Common myeloid progenitor, CD34-positive (primary cell): ENCODE results near the gene JADE2.
"Not testable (repeated sequence)": the region's sequence is repeated elsewhere in the genome, so short reads cannot be mapped to it uniquely, and the experiment has no call there.

Experiments
- CTCF ChIA-PET: fragments of 350-600 bp; sonication (Branson Sonifier 250); formaldehyde crosslinking; loops from one replicate; lab custom pipeline; 2021; ENCODE audit warnings: antibody characterized with exemption; lab: Charles Lee
- POLR2A ChIA-PET: fragments of 350-600 bp; sonication (Branson Sonifier 250); formaldehyde crosslinking; loops from one replicate; lab custom pipeline; 2021; ENCODE audit warnings: antibody characterized with exemption; lab: Charles Lee
- DNase-seq, 3 donors: peaks; one replicate each; pipeline versions ENCODE4 v3.0.0 to v3.0.0-alpha.2; 2013
- H3K27ac ChIP-seq, 2 experiments: 1 replicate in 1 of 2; 2 replicates in 1 of 2; pipeline ENCODE4 v1.7.0; 2013; ENCODE audit warnings: inconsistent platforms in 2 of 2, low read length in 2 of 2, mild to moderate bottlenecking in 2 of 2, low read depth in 1 of 2, moderate library complexity in 1 of 2; ENCODE audit not compliant: severe bottlenecking in 2 of 2, insufficient read depth in 1 of 2, poor library complexity in 1 of 2
- H3K27me3 ChIP-seq, 5 experiments: replicated peaks in 2 of 5; 1 replicate in 3 of 5; 2 replicates in 2 of 5; pipeline versions ENCODE4 v1.6.1 to v1.7.0; 2013; ENCODE audit warnings: low read length in 4 of 5, mild to moderate bottlenecking in 2 of 5, moderate library complexity in 2 of 5, inconsistent platforms in 1 of 5; ENCODE audit not compliant: insufficient read depth in 5 of 5, control insufficient read depth in 4 of 5
- H3K36me3 ChIP-seq, 4 experiments: 1 replicate in 2 of 4; 2 replicates in 2 of 4; pipeline versions ENCODE4 v1.6.1 to v1.7.0; 2013; ENCODE audit warnings: low read length in 3 of 4, control low read depth in 1 of 4, mild to moderate bottlenecking in 1 of 4; ENCODE audit not compliant: control insufficient read depth in 4 of 4, insufficient read depth in 4 of 4
- H3K4me1 ChIP-seq, 4 experiments: 1 replicate in 3 of 4; 2 replicates in 1 of 4; pipeline versions ENCODE4 v1.6.1 to v1.7.1; 2013; ENCODE audit warnings: low read length in 3 of 4, mild to moderate bottlenecking in 3 of 4, control low read depth in 1 of 4, inconsistent platforms in 1 of 4, moderate library complexity in 1 of 4; ENCODE audit not compliant: control insufficient read depth in 4 of 4, insufficient read depth in 4 of 4; ENCODE audit errors: control extremely low read depth in 1 of 4
- H3K4me3 ChIP-seq, 7 experiments: 1 replicate in 4 of 7; 2 replicates in 3 of 7; pipeline versions ENCODE4 v1.5.1 to v1.7.0; 2013; ENCODE audit warnings: mild to moderate bottlenecking in 7 of 7, low read length in 6 of 7, moderate library complexity in 6 of 7, inconsistent platforms in 2 of 7, low read depth in 2 of 7, control low read depth in 1 of 7; ENCODE audit not compliant: insufficient read depth in 4 of 7, control insufficient read depth in 1 of 7; ENCODE audit errors: extremely low read depth in 1 of 7
- H3K9me3 ChIP-seq, 5 experiments: 1 replicate in 4 of 5; 2 replicates in 1 of 5; pipeline versions ENCODE4 v1.6.1 to v1.7.1; 2013; ENCODE audit warnings: low read length in 4 of 5, mild to moderate bottlenecking in 2 of 5, inconsistent platforms in 1 of 5, low read depth in 1 of 5, moderate library complexity in 1 of 5; ENCODE audit not compliant: control insufficient read depth in 4 of 5, insufficient read depth in 2 of 5; ENCODE audit errors: control extremely low read depth in 1 of 5
- WGBS: methylation state at CpG from one replicate; pipeline ENCODE4 v1.1.5; 2013; ENCODE audit not compliant: insufficient coverage; 5-methylcytosine and 5-hydroxymethylcytosine counted together

Gene JADE2

DNA sequence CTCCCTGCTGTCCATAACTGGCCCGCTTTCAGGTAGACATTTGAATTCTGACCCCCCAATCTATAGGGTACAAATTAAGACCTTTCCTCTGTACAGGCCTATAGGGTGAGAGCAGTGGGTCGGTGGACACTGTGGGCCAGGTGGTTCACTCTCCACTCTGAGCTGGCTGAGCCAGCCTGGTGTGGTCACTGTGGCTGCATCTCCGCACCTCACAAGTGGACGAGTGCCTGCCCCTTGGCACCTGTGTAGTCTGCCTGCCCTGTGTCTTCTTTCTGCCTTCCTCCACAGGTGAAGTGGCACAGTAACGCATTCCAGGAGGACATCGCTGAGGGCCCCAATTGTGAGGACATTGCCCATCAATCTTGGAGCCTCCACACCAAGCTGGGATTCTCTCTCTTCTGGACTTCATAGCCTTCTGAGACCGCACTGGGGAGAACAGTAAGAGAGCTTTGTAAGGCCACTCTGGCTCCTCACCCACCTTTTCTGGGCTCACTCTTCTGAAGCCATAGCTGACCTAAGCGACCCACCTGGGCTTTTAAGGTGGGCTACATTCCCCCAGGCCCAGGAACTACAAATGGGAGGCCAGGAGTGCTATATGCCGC, 33.5 kb upstream of the JADE2 start:
- no peak for DNase-seq
- H3K27me3 ChIP-seq: no peaks in the 10 kb centered on the region
- ChIA-PET POLR2A (no interaction called here), CTCF (interaction anchor here (0.8 to 1.3 kb wide), 2 partner anchors 10 to 14 kb away, joined by 4 to 5 read pairs; no protein-coding TSS in a partner anchor)
- H3K27ac ChIP-seq: no peak overlapping the region
- no peak overlapping the region for H3K4me3 ChIP-seq
- no peaks in the 10 kb centered on the region for H3K36me3 ChIP-seq
- no peaks in the 10 kb centered on the region for H3K9me3 ChIP-seq
- H3K4me1 ChIP-seq: peaks cover 0 to 8% (median 2%) of the 10 kb centered on the region in 4 experiments
- 100% methylated on average over 9 of the region's 9 CpGs for WGBS

DNA sequence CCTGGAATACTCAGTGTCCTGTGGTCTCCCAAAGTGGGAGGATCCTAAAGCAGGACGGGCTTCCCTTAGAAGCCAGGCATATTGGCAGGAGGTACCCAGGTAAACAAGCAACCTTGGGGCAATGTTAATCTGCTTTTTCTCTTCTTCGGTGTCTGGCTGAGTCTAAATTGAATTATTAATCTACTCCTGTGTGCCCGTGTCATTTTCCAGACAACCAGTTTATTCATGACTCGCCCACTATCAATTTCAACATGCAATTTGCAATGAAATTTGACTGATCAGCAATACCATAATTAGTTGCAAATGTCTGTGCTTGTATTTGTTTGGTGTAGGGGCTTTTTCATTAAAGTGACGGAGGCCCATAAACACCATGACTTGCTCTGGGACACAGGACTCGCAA, 32.9 kb upstream of the JADE2 start:
- peaks cover 0 to 8% (median 2%) of the 10 kb centered on the region in 4 experiments for H3K4me1 ChIP-seq
- ChIA-PET CTCF (interaction anchor here (1.3 to 2.9 kb wide), 2 partner anchors 9 to 80 kb away, joined by 4 to 8 read pairs; no protein-coding TSS in a partner anchor), POLR2A (no interaction called here)
- no peaks in the 10 kb centered on the region for H3K9me3 ChIP-seq
- H3K36me3 ChIP-seq: no peaks in the 10 kb centered on the region
- WGBS: 98% methylated on average over 3 of the region's 6 CpGs
- no peak for DNase-seq
- H3K27ac ChIP-seq: no peak overlapping the region
- H3K27me3 ChIP-seq: no peaks in the 10 kb centered on the region
- no peak overlapping the region for H3K4me3 ChIP-seq

DNA sequence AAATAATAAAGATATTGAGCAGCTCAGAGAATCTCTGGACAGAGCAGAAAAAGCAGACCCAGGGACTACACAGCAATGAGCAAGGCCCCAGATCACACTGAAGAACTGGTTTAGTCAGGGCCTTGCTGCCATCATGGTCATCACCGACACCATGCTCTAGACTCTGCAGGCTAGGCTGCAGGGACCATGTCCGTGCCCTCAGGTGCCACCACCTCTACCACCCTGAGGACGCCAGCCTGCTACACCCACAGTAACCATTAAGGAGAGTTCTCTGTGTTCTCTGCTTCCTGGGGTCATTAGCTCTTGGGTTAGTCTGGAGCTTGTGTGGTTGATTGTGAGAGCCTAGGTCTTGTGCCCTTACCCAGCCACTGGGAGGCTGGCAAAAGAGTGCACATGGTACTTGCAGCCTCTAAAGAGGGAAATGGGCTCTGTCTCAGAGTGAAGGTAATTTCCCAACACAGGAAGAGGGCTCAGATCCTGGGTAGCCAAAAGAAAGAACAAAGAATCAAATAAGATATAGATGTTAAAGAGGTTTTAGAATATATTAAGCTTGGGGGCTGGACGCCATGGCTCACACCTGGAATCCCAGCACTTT, 31.9 kb upstream of the JADE2 start:
- Histone ChIP-seq H3K4me3 (no peak overlapping the region), H3K27me3 (no peaks in the 10 kb centered on the region), H3K36me3 (no peaks in the 10 kb centered on the region), H3K9me3 (no peaks in the 10 kb centered on the region), H3K27ac (no peak overlapping the region), H3K4me1 (peaks cover 0 to 8% (median 2%) of the 10 kb centered on the region in 4 experiments)
- ChIA-PET POLR2A (interaction anchor here (0.6 to 1.9 kb wide), 2 partner anchors 10 to 353 kb away, joined by 3 to 8 read pairs; no protein-coding TSS in a partner anchor), CTCF (interaction anchor here (0.9 to 3.9 kb wide), 6 partner anchors 9 to 81 kb away, joined by 3 to 19 read pairs (median 3); no protein-coding TSS in a partner anchor)
- DNase-seq: no peak
- WGBS: 98% methylated on average over 3 of the region's 4 CpGs

DNA sequence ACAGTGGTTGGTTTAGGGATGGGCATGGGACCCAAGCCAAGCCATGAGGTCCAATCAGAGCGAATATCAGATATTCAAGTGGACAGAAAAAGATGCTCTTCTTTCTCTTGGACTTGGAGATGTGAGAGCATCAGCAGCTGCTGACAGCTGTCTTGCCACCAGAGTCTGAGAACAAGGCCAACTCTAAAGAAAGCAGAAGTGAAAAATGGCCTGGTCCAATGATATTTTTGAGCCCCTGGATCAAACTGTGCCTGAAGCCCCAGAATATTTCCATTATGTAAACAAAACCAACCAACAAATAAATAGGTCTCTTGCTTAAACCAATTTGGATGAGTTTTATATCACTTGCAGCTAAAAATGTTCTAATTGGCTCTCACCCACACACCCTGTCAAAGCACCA, 30.7 kb upstream of the JADE2 start:
- 100% methylated on average over 1 of the region's 1 CpG for WGBS
- Histone ChIP-seq H3K9me3 (no peaks in the 10 kb centered on the region), H3K27ac (no peak overlapping the region), H3K27me3 (no peaks in the 10 kb centered on the region), H3K4me3 (no peak overlapping the region), H3K4me1 (peaks cover 0 to 8% (median 2%) of the 10 kb centered on the region in 4 experiments), H3K36me3 (no peaks in the 10 kb centered on the region)
- ChIA-PET CTCF (interaction anchor here (1.1 to 3.9 kb wide), 5 partner anchors 8 to 82 kb away, joined by 3 to 19 read pairs (median 3); no protein-coding TSS in a partner anchor), POLR2A (interaction anchor here (1.9 kb wide), 1 partner anchor 8 kb away, joined by 8 read pairs; no protein-coding TSS in a partner anchor)
- DNase-seq: no peak

DNA sequence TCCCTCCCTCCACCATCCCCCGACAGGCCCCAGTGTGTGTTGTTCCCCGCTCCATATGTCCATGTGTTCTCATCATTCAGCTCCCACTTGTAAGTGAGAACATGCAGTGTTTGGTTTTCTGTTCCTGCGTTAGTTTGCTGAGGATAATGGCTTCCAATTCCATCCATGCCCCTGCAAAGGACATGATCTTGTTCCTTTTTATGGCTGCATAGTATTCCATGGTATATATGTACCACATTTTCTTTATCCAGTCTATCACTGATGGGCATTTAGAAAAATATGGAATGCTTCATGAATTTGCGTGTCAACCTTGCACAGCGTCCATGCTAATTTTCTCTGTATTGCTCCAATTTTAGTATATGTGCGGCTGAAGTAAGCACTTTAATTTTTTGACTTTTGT, 25.6 kb upstream of the JADE2 start:
- WGBS: 97% methylated on average over 4 of the region's 6 CpGs
- CTCF ChIA-PET: interaction anchor here (1.0 kb wide), 2 partner anchors 25 to 43 kb away, joined by 3 read pairs; no protein-coding TSS in a partner anchor

DNA sequence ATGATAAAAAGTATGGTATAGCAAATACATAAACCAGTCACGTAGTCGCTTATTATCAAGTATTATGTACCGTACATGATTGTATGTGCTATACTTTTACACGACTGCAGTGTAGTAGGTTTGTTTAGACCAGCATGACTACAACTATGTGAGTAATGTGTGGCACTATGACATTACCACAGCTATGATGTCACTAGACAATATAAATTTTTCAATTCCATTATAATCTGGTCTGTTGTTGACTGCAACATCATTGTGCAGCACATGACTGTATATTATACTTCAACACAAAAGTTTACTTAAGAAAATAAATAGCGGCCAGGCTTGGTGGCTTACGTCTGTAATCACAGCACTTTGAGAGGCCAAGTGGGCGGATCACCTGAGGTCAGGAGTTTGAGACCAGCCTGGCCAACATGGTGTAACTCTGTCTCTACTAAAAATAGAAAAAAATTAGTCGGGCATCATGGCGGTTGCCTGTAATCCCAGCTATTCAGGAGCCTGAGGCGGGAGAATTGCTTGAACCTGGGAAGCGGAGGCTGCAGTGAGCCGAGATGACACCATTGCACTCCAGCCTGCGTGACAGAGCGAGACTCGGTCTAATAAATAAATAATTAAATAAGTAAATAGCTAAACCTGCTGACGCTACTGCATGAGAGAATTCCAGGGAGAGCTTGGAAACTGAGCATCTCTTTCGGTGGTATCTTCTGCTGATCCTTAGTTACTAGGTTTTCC, 24.6 kb upstream of the JADE2 start:
- H3K27me3 ChIP-seq: no peaks in the 10 kb centered on the region
- ChIA-PET POLR2A (interaction anchor here (0.7 kb wide), 1 partner anchor 52 kb away, joined by 4 read pairs; no protein-coding TSS in a partner anchor), CTCF (interaction anchor here (0.9 to 4.1 kb wide), 7 partner anchors 9 to 89 kb away, joined by 3 to 22 read pairs (median 5); partner anchors contain the start of genes CDKN2AIPNL and JADE2)
- 90% methylated on average over 6 of the region's 17 CpGs for WGBS
- DNase-seq: no peak
- no peak overlapping the region for H3K27ac ChIP-seq
- H3K9me3 ChIP-seq: no peaks in the 10 kb centered on the region
- H3K4me1 ChIP-seq: peaks cover 12 to 46% (median 43%) of the 10 kb centered on the region in 4 experiments
- H3K4me3 ChIP-seq: no peak overlapping the region
- no peaks in the 10 kb centered on the region for H3K36me3 ChIP-seq

More for the DNA sequence above, 25.6 kb upstream of the JADE2 start:
- not testable (repeated sequence) for H3K9me3 ChIP-seq, H3K27ac ChIP-seq, H3K27me3 ChIP-seq, DNase-seq, H3K4me3 ChIP-seq, H3K36me3 ChIP-seq
- POLR2A ChIA-PET: interaction anchor here (0.7 kb wide), 1 partner anchor 51 kb away, joined by 4 read pairs; no protein-coding TSS in a partner anchor
- H3K4me1 ChIP-seq: peaks cover 12 to 41% (median 37%) of the 10 kb centered on the region in 4 experiments
